ENCODE measurements around the gene ZFTA.

DNA sequence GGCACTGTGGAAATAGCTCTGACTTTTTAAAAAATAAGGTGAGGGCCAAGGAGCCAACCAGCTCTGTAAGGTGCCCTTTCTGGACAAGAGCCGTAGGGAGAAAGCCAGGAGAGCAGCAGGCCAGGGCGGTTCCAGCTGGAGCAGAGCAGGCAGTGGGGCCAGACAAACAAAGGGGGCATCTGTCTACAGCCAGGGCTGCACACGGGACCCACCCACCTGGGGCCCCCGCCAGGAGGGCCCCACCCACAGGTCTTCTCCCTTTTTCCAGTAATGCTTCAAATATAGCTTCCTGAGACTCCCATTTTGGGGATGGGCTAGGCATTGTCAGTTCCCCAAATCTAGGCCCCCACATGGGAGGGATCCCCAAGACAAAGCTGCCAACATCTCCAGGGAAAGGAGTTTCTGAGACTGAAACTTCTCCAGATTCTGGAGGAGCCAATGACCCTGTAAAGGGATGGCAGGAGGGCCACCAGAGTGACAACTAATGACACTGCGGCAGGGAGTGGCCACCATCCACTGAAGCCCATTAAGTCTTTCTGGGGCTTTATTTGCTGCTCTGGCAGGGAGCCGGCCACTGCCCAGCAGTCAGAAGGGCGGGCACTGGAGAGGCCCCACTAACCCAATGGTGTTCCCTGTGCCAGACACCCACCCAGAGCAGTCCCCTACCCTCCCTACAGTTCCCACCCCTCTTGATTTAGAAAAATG is 1.9 kb downstream of the ZFTA start:
- no peak for TF ChIP-seq CTCF (IDR thresholded peaks at IDR 0.05)
- TF ChIP-seq POLR2A (IDR thresholded peaks at IDR 0.05) = no peak
